ENCODE results near the gene LDLRAD2.

LDLRAD2 gene

DNA sequence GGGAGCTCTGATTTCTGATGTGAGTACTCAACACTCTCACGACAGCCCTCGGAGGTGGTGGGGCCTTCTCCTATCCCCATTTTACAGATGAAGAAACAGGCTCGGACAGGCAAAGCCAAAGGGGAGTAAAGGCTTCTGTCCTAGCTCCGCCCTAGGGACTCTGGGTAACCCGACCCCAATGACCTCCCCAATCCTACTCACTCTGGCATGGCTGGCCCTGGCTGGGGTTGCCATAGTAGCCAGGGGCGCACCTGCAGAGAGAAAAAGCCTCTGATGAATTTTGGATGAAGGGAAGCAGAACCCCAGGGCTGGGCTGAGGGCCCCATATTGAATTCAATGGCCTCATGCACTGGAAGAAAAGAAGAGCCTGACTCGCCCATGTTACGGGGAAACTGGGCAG is 61.1 kb downstream of the LDLRAD2 start:
- H3K9me3 ChIP-seq (ENCODE audit: control extremely low read depth in 1 of 5, control insufficient read depth in 4 of 5, insufficient read depth in 2 of 5, low read depth in 1 of 5, low read length in 4 of 5): no peaks in the 10 kb centered on the region

DNA sequence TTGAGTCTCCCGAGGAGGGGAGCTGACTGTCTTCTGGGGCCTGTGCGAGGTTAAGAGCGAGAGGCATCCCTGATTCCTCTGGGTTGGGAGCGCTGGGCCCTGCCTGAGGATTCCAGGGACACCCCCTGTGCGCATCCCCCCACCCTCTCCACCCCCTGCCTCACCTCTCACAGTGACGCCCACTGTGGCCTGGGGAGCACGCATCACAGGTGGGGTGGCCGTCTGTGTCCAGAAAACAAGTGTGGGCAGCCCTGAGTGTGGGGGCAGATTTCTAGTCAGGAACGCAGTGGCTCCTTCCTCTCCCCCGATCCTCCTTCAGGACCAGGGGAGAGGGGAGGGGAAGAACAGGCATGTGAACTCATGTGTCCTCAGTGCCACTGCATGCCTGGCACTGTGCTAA is 61.7 kb downstream of the LDLRAD2 start:
- CTCF ChIA-PET: no interaction called here
- Histone ChIP-seq H3K27ac (ENCODE audit: insufficient read depth in 1 of 2, low read depth in 1 of 2, low read length in 2 of 2, poor library complexity in 1 of 2, severe bottlenecking in 2 of 2) (no peak overlapping the region), H3K27me3 (replicated peaks in 2 of 5; ENCODE audit: control insufficient read depth in 4 of 5, insufficient read depth in 5 of 5, low read length in 4 of 5) (no peaks in the 10 kb centered on the region), H3K4me3 (ENCODE audit: control insufficient read depth in 1 of 7, extremely low read depth in 1 of 7, insufficient read depth in 4 of 7, low read depth in 2 of 7, low read length in 6 of 7) (no peak overlapping the region), H3K4me1 (ENCODE audit: control extremely low read depth in 1 of 4, control insufficient read depth in 4 of 4, insufficient read depth in 4 of 4, low read length in 3 of 4) (no peaks in the 10 kb centered on the region), H3K36me3 (ENCODE audit: control insufficient read depth in 4 of 4, insufficient read depth in 4 of 4, low read length in 3 of 4) (peaks cover 0 to 82% (median 18%) of the 10 kb centered on the region in 4 experiments), H3K9me3 (ENCODE audit: control extremely low read depth in 1 of 5, control insufficient read depth in 4 of 5, insufficient read depth in 2 of 5, low read depth in 1 of 5, low read length in 4 of 5) (no peaks in the 10 kb centered on the region)
- DNase-seq: no peak
- WGBS (ENCODE audit: insufficient coverage): 96% methylated on average over 5 of the region's 10 CpGs
- POLR2A ChIA-PET: no interaction called here

More for the DNA sequence above, 61.1 kb downstream of the LDLRAD2 start:
- no peaks in the 10 kb centered on the region for H3K27me3 ChIP-seq (replicated peaks in 2 of 5; ENCODE audit: control insufficient read depth in 4 of 5, insufficient read depth in 5 of 5, low read length in 4 of 5)
- H3K27ac ChIP-seq (ENCODE audit: insufficient read depth in 1 of 2, low read depth in 1 of 2, low read length in 2 of 2, poor library complexity in 1 of 2, severe bottlenecking in 2 of 2): no peak overlapping the region
- peaks cover 0 to 76% (median 18%) of the 10 kb centered on the region in 4 experiments for H3K36me3 ChIP-seq (ENCODE audit: control insufficient read depth in 4 of 4, insufficient read depth in 4 of 4, low read length in 3 of 4)
- ChIA-PET POLR2A (no interaction called here), CTCF (no interaction called here)
- DNase-seq: no peak
- H3K4me3 ChIP-seq (ENCODE audit: control insufficient read depth in 1 of 7, extremely low read depth in 1 of 7, insufficient read depth in 4 of 7, low read depth in 2 of 7, low read length in 6 of 7): no peak overlapping the region
- WGBS (ENCODE audit: insufficient coverage): 97% methylated on average over 6 of the region's 8 CpGs
- H3K4me1 ChIP-seq (ENCODE audit: control extremely low read depth in 1 of 4, control insufficient read depth in 4 of 4, insufficient read depth in 4 of 4, low read length in 3 of 4): no peaks in the 10 kb centered on the region

DNA sequence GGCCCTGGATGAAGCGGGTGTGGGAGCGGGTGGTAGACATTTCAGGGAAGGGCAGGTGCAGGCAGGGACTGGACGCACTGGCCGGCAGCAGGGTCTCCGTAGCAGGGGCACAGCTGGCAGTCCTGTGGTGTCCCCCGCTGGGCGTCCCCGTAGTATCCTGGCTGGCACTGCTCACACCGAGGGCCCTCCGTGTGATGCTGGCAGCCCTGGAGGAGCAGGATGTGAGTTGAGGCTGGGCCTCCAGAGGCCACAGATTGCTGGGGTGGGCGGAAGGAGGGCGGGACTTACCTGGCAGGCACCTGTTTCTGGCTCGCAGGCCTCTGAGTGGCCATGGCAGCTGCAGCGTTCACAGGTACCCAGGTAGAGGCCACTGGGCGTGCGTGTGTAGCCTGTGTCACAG is 62.3 kb downstream of the LDLRAD2 start:
- Histone ChIP-seq H3K4me3 (ENCODE audit: control insufficient read depth in 1 of 7, extremely low read depth in 1 of 7, insufficient read depth in 4 of 7, low read depth in 2 of 7, low read length in 6 of 7) (no peak overlapping the region), H3K27me3 (replicated peaks in 2 of 5; ENCODE audit: control insufficient read depth in 4 of 5, insufficient read depth in 5 of 5, low read length in 4 of 5) (no peaks in the 10 kb centered on the region), H3K36me3 (ENCODE audit: control insufficient read depth in 4 of 4, insufficient read depth in 4 of 4, low read length in 3 of 4) (peaks cover 0 to 87% (median 20%) of the 10 kb centered on the region in 4 experiments), H3K4me1 (ENCODE audit: control extremely low read depth in 1 of 4, control insufficient read depth in 4 of 4, insufficient read depth in 4 of 4, low read length in 3 of 4) (no peaks in the 10 kb centered on the region), H3K9me3 (ENCODE audit: control extremely low read depth in 1 of 5, control insufficient read depth in 4 of 5, insufficient read depth in 2 of 5, low read depth in 1 of 5, low read length in 4 of 5) (no peaks in the 10 kb centered on the region), H3K27ac (ENCODE audit: insufficient read depth in 1 of 2, low read depth in 1 of 2, low read length in 2 of 2, poor library complexity in 1 of 2, severe bottlenecking in 2 of 2) (no peak overlapping the region)
- DNase-seq: no peak
- ChIA-PET CTCF (no interaction called here), POLR2A (no interaction called here)
- WGBS (ENCODE audit: insufficient coverage): 97% methylated on average over 15 of the region's 16 CpGs
